SJSA1 (cell line): ENCODE measurements around the gene JADE1. TPM values are rescaled to one million over a fixed set of nuclear protein-coding genes. Genes with fewer than 3 reads are reported as not detected.

Experiments
- DNase-seq, 2 experiments: peaks; one replicate each; pipeline ENCODE4 v3.0.0-alpha.2; 2015 to 2020; ENCODE audit warnings: low spot score in 2 of 2, low read depth in 1 of 2
- H3K27ac ChIP-seq: fragments of 250-450 bp; sonication (Bioruptor Pico); 2 replicates; pipeline ENCODE4 v1.5.1; 2020; ENCODE audit warnings: mild to moderate bottlenecking, moderate library complexity
- H3K27me3 ChIP-seq: fragments of 250-450 bp; sonication (Bioruptor Pico); replicated peaks from 2 replicates; pipeline ENCODE4 v1.5.1; 2020; ENCODE audit warnings: mild to moderate bottlenecking, moderate library complexity
- H3K36me3 ChIP-seq: fragments of 250-450 bp; sonication (Bioruptor Pico); 2 replicates; pipeline ENCODE4 v1.5.1; 2020; ENCODE audit warnings: mild to moderate bottlenecking
- H3K4me1 ChIP-seq: fragments of 250-450 bp; sonication (Bioruptor Pico); replicated peaks from 2 replicates; pipeline ENCODE4 v1.6.1; 2021; ENCODE audit warnings: mild to moderate bottlenecking
- H3K4me3 ChIP-seq: fragments of 250-450 bp; sonication (Bioruptor Pico); 2 replicates; pipeline ENCODE4 v1.5.1; 2020; ENCODE audit warnings: mild to moderate bottlenecking
- H3K9me3 ChIP-seq: fragments of 250-450 bp; sonication (Bioruptor Pico); replicated peaks from 2 replicates; pipeline ENCODE4 v1.5.1; 2020; ENCODE audit warnings: mild to moderate bottlenecking
- total RNA-seq: library from RNA; depleted of rRNA; stranded (reverse); fragments of >200 nt; shearing (Covaris generic); gene quantifications from 2 replicates; pipeline ENCODE4 v1.2.3, GENCODE V29; 2014

Gene JADE1
- total RNA-seq, 1 experiment from 2014 or later: 29.2 TPM

- Histone ChIP-seq H3K4me1 (no peaks in the 10 kb centered on the region), H3K27me3 (no peaks in the 10 kb centered on the region), H3K36me3 (no peaks in the 10 kb centered on the region), H3K9me3 (no peaks in the 10 kb centered on the region), H3K27ac (no peak overlapping the region), H3K4me3 (no peak overlapping the region)
- no peak for DNase-seq
These were observed 97.1 kb downstream of the JADE1 start for GRCh38 chr4:128906581-128906980.

- Histone ChIP-seq H3K27ac (no peak overlapping the region), H3K27me3 (no peaks in the 10 kb centered on the region), H3K9me3 (no peaks in the 10 kb centered on the region), H3K4me1 (no peaks in the 10 kb centered on the region), H3K4me3 (no peak overlapping the region), H3K36me3 (no peaks in the 10 kb centered on the region)
- DNase-seq: no peak
These were observed 98.5 kb downstream of the JADE1 start for GRCh38 chr4:128907981-128908380.

DNA sequence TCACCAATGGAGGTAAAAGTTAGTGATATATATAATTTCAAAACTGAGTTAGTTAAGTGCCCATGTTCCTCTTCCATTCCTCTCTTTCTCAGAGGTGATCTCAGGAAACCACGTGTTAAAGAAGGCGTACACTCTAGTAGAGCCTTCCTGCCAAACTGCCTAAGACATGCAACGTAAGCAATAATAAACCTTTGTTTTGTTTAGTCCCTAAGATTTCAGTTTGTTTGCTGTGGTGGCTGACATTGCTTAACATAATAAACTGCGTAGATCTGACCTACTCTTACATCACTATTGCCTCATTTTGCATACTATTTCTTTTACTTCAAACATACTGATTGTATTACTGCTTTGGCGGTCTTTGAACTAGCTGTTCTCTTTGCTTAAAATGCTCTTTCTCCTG is 99.2 kb downstream of the JADE1 start:
- DNase-seq: no peak

DNA sequence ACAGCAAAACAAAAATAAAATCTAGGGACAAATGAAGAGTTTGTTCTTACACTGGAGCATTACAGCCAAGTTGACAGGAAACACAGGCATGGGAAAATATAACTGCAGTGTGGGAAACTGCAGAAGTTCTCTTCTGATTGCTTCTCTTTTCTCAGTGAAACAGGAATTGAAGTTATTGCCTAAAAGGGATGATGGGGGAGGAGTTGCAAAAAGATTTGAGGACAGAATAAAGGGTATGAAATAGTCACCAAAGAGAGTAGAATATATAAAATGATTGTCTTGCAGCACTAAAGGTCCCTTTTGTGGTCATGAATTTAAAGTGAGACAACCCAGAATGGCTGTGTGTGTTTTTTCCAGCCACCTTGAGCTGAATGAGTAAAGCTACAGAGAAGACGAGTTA is 103.7 kb downstream of the JADE1 start:
- H3K27ac ChIP-seq: no peak overlapping the region
- no peak overlapping the region for H3K4me3 ChIP-seq
- H3K4me1 ChIP-seq: no peaks in the 10 kb centered on the region
- H3K27me3 ChIP-seq: no peaks in the 10 kb centered on the region
- no peaks in the 10 kb centered on the region for H3K36me3 ChIP-seq
- DNase-seq: no peak
- H3K9me3 ChIP-seq: no peaks in the 10 kb centered on the region

More for the DNA sequence above, 99.2 kb downstream of the JADE1 start:
- Histone ChIP-seq H3K4me1 (no peaks in the 10 kb centered on the region), H3K27me3 (no peaks in the 10 kb centered on the region), H3K27ac (no peak overlapping the region), H3K36me3 (no peaks in the 10 kb centered on the region), H3K9me3 (no peaks in the 10 kb centered on the region), H3K4me3 (no peak overlapping the region)

DNA sequence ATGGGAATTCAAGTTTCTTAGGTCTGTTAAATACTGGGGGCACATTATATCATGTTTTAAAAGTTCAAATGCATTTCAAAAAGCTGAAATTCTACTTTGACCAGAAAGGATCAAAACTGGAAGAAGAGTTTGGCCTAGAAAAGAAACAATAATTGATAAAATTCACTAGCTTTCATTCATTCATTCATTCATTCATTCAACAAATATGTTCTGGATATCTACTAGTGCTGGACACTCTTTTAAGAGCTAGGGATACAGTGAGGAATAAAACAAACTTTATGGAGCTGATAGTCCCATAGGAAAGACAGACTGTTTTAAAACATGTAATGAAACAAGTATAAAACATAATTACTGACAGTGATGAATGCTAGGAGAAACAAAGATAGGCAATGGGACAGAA is 106.0 kb downstream of the JADE1 start:
- Histone ChIP-seq H3K4me3 (no peak overlapping the region), H3K4me1 (no peaks in the 10 kb centered on the region), H3K36me3 (no peaks in the 10 kb centered on the region), H3K27me3 (no peaks in the 10 kb centered on the region), H3K9me3 (no peaks in the 10 kb centered on the region), H3K27ac (no peak overlapping the region)
- no peak for DNase-seq

DNA sequence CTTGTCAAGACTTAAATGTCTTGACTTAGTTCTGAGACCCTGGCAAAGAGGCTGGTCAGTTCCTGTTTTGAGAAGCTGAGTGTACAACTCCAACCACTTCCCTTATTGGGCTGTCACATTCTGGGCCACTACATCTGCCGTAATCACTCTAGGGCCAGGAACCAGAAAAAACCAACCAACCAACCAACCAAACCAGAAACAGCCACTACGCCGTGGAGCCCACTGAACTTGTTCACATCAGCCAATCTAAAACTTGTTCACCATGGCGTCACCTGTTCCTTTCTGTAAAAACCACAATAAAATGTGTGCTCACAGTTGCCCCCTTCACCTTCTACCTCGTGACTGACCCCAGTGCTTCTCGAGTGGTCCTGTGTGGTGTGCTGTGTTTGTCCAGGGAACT is 107.3 kb downstream of the JADE1 start:
- no peaks in the 10 kb centered on the region for H3K36me3 ChIP-seq
- DNase-seq: no peak
- no peaks in the 10 kb centered on the region for H3K9me3 ChIP-seq
- no peak overlapping the region for H3K27ac ChIP-seq
- no peaks in the 10 kb centered on the region for H3K4me1 ChIP-seq
- H3K4me3 ChIP-seq: no peak overlapping the region
- H3K27me3 ChIP-seq: no peaks in the 10 kb centered on the region

GRCh38 chr4:128917781-128918180 is 108.3 kb downstream of the JADE1 start:
- Histone ChIP-seq H3K4me1 (no peaks in the 10 kb centered on the region), H3K27ac (no peak overlapping the region), H3K4me3 (no peak overlapping the region), H3K36me3 (no peaks in the 10 kb centered on the region), H3K27me3 (no peaks in the 10 kb centered on the region), H3K9me3 (no peaks in the 10 kb centered on the region)
- DNase-seq: no peak

- Histone ChIP-seq H3K4me3 (no peak overlapping the region), H3K27me3 (no peaks in the 10 kb centered on the region), H3K4me1 (no peaks in the 10 kb centered on the region), H3K27ac (no peak overlapping the region), H3K9me3 (no peaks in the 10 kb centered on the region), H3K36me3 (peaks cover 8% of the 10 kb centered on the region)
- DNase-seq: no peak
These were observed 112.5 kb downstream of the JADE1 start for GRCh38 chr4:128921954-128922353.
